ENCODE measurements around the gene ABCA12.

GRCh38 chr2:215060861-215061536 lies 77.4 kb downstream of the ABCA12 start:
- TF ChIP-seq, protein P1, sequence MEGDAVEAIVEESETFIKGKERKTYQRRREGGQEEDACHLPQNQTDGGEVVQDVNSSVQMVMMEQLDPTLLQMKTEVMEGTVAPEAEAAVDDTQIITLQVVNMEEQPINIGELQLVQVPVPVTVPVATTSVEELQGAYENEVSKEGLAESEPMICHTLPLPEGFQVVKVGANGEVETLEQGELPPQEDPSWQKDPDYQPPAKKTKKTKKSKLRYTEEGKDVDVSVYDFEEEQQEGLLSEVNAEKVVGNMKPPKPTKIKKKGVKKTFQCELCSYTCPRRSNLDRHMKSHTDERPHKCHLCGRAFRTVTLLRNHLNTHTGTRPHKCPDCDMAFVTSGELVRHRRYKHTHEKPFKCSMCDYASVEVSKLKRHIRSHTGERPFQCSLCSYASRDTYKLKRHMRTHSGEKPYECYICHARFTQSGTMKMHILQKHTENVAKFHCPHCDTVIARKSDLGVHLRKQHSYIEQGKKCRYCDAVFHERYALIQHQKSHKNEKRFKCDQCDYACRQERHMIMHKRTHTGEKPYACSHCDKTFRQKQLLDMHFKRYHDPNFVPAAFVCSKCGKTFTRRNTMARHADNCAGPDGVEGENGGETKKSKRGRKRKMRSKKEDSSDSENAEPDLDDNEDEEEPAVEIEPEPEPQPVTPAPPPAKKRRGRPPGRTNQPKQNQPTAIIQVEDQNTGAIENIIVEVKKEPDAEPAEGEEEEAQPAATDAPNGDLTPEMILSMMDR (IDR thresholded peaks at IDR 0.05; ENCODE audit: insufficient read depth, low read length) = no peak
- no peak for TF ChIP-seq POLR2AphosphoS5 (IDR thresholded peaks at IDR 0.05; ENCODE audit: low read depth)
- TF ChIP-seq REST (IDR thresholded peaks at IDR 0.05; ENCODE audit: insufficient replicate concordance, low read depth) = no peak
- no peak for TF ChIP-seq SPI1 (IDR thresholded peaks at IDR 0.05; ENCODE audit: borderline replicate concordance, low read depth)
- no peak for TF ChIP-seq GABPA (IDR thresholded peaks at IDR 0.05; ENCODE audit: low read depth)
